GM23338 (cell line): Measurements from ENCODE around the gene ZDHHC5.

Experiments
- CREB1 ChIP-seq: fragments of 250-450 bp; sonication (Bioruptor Pico); IDR thresholded peaks from 2 replicates; pipeline ENCODE4 v1.5.0; 2020; ENCODE audit warnings: low read depth, mild to moderate bottlenecking, moderate library complexity
- CTCF ChIP-seq, 2 experiments: fragments of 200-600 bp in 1 of 2; sonication (generic) in 1 of 2; conservative IDR thresholded peaks; 2 replicates each; pipeline versions ENCODE4 v1.5.1 to v1.6.1; 2016 to 2017; ENCODE audit warnings: antibody characterized with exemption in 2 of 2, low read depth in 2 of 2, mild to moderate bottlenecking in 2 of 2, moderate library complexity in 1 of 2
- EZH2 ChIP-seq: fragments of 200-600 bp; sonication (generic); IDR thresholded peaks from one replicate; pipeline ENCODE4 v1.8.0; 2017; ENCODE audit warnings: antibody characterized with exemption, mild to moderate bottlenecking, low read depth; ENCODE audit not compliant: unreplicated experiment
- POLR2AphosphoS5 ChIP-seq: IDR thresholded peaks from 2 replicates; pipeline ENCODE4 v1.6.1; 2016; ENCODE audit warnings: antibody characterized with exemption, low read depth
- REST ChIP-seq: IDR thresholded peaks from one replicate; pipeline ENCODE4 v1.6.1; 2018; ENCODE audit warnings: antibody characterized with exemption; ENCODE audit not compliant: unreplicated experiment
- ZNF114 ChIP-seq: fragments of 250-450 bp; sonication (Bioruptor Pico); IDR thresholded peaks from 2 replicates; pipeline ENCODE4 v1.5.0; 2020; ENCODE audit warnings: mild to moderate bottlenecking, moderate library complexity

GRCh38 chr11:57663975-57664374 is 3.9 kb upstream of the ZDHHC5 start:
- TF ChIP-seq CTCF (conservative IDR thresholded peaks at IDR 0.05; ENCODE audit: low read depth in 2 of 2) (no peak), POLR2AphosphoS5 (no peak), REST (no peak), EZH2 (no peak), ZNF114 (CRISPR knock-in tag) (no peak), CREB1 (CRISPR knock-in tag) (no peak)
